ENCODE measurements around the gene RGP1.

GRCh38 chr9:35732800-35733541, 16.1 kb upstream of the RGP1 start:
- TF ChIP-seq CTCF (IDR thresholded peaks at IDR 0.05; ENCODE audit: low read depth, low read length) (peak; percentile 32), EZH2phosphoT487 (IDR thresholded peaks at IDR 0.05; ENCODE audit: low read depth) (no peak)

Data from OCI-LY3 (cell line).